Medulla oblongata (tissue), 1 donor: ENCODE data around the gene EPHA3.

Experiments
- DNase-seq: peaks from one replicate; pipeline ENCODE4 v3.0.0-alpha.2; 2015; ENCODE audit errors: extremely low spot score

EPHA3 gene

DNA sequence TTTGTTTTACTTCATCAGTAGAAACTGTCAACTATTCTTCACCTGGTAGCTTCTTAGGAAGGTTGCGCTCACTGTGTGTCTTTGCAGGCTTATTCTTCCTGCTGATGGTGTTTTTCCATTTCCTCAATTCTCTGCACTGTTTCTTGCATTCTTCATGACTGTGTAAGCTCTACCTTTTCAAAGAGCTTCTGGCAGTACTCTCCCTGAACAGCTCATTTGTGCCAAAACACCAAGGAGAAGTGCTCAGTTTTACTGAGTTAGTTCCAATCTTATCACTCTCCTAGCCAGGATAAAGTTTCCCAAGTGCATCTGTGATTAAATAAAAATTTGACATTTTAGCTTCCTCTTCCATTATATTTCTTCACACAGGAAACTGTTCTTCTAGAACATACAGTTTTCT lies 339.8 kb downstream of the EPHA3 start:
- DNase-seq = no peak

DNA sequence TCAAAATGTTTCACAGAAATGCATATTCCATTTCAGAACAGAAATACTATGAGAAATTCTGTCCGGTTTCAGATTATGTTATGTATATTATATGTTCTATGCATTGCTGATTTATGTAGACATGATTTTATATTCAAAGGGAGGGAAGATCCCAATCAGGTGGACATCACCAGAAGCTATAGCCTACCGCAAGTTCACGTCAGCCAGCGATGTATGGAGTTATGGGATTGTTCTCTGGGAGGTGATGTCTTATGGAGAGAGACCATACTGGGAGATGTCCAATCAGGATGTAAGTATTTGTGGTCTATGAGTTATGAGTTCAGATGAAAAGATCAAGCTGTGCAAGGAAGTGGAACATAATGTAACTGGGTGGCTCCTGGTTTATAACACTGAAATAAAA lies 341.7 kb downstream of the EPHA3 start:
- no peak for DNase-seq

- DNase-seq = no peak
Observed at GRCh38 chr3:89452066-89452465, 344.6 kb downstream of the EPHA3 start.

DNA sequence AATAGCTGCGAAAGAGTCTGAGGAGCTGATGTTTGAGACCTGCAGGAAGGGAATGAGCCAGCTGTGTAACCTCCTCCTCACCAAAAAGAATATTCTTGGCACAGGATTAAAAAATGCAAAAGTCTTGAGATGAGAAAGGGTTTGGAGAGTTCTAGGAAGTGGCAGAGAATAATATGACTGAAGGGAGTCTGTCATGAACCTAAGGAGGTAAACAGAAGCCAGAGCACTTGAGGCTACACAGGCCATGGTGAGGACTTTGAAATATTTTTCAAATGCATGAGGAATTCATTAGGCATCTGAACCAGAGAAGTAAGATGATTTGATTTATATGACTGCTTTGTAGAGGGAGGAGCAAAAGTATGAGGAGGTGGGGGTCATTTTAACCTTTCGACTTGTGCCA lies 347.8 kb downstream of the EPHA3 start:
- DNase-seq = no peak

DNA sequence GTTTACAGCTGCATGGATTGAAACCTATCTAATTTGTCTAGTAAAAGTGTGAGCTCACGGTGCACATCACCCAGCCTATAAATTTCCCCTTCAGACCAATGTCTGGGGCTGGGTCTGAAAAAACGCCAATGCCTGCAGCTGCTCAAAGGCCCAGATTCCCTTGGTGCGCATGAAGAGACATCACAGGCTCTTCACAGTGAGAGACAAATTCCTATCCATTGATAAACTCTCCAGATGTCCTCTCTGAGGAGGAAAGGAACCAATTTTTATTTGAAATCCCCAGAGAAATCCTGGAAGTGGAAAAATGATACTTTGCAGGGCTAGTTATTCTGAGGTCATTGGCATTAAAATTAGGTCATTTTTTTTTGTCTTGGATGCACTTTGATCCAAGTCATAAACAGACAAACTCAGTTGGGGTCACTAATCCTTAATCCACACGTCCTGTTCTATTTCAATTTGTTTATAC lies 360.5 kb downstream of the EPHA3 start:
- DNase-seq = no peak

GRCh38 chr3:89472101-89472500 lies 364.7 kb downstream of the EPHA3 start:
- no peak for DNase-seq

GRCh38 chr3:89474333-89475130 lies 367.1 kb downstream of the EPHA3 start:
- no peak for DNase-seq

DNA sequence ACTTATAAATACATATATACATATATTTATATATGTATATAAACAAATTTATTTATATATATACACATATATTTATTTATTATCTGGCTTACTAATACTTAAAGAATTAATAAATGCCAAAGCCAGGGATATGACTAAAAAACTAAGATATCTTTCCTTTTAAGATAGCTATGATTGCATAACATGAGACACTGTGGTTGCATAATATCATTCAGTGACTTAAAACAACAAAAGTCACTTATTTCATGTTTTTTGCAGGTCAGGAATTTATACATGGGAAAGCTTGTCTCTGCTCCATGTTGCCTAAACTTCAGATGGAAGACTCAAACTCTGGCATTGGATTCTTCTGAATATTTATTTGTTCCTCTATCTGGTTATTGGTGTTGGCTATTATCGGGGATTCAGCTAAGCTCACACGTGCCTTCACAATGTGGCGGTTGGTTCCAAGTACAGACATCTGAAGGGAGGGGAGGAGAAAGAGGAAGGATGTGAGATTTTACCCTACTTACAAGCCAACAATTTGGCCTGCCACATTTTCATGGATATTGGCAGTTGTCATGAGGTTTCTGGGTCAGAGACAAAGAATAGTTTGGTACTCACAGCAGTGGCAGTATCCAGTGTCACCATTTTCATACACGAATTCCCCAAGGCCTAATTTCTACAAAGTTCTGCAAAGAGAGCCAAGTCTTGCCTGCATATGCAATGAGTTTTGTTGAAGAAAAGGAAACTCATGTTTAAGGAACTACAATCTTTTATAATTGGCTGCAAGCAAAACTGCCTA lies 381.6 kb downstream of the EPHA3 start:
- no peak for DNase-seq

- no peak for DNase-seq
Observed at GRCh38 chr3:89490129-89490528, 382.7 kb downstream of the EPHA3 start.

- no peak for DNase-seq
Observed at GRCh38 chr3:89494734-89495133, 387.3 kb downstream of the EPHA3 start.

DNA sequence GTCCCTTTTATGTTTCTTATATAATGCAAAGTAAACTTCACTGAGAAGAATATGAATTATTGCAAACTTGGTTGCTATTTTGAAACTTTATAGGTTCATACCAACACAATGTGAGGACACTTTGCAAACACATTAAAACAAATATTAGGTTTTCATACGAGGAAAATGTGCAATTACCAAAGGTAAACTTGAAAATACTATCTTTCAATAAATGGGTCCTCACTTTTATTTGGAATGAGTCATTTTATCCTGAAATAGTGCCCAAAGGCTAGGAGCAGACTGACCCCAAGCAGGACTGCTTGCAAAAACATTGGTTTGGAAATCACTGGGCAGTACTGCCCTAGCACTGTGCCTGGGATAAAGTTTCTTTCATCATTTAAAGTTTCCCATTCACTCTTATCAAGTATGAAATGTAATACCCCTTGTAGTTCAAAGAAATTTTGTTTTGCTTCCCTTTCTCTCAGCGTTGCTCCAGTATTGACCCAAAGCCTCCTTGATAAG lies 396.5 kb downstream of the EPHA3 start:
- no peak for DNase-seq

DNA sequence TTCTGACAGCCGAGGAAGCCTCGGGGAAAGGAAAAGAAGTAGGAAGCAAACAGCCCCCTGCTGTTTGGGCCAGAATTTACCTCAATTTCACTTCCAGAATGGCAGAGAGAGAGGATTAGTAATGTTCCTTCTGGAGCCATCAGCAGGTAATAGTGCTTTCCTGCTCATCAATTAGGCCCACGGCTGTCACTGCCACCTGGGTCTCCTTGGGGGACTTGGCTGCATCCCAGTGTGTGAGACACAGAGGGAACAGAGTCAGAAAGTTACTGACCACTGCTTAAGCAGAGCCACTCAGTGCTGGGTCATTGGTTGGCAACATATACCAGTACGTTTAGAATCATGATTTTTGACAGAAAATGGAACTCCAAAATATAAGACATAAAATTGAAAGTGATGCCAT lies 397.0 kb downstream of the EPHA3 start:
- DNase-seq = no peak

DNA sequence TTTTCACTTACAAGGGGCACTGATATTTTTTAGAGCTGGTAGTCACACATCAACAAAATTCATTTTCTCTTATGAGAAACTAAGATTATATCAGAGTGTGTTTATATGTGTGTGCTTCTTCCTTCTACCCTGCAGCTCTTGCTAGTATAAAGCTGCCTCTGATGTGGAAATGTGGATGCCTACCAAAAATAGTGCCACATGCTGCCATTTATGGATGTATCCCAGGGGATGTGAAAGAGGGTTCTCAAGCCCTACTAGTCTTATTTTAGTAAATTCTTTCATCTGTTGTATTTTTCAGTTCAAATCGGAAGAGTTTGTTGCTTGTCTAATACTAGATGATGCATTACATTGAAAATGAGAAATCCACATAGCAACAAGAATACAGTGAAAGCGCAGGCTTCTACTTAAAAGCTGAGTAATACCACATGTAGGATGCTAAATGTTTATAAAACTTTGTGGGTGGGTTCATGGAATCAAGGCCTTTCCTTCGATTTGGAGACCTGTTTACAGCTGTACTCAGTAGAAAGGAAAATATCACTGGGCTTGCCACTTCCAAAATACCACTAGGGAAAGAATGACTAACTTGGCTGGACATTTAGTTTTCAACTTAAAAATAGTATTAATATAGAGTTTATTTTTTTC lies 399.2 kb downstream of the EPHA3 start:
- DNase-seq = no peak

GRCh38 chr3:89521328-89521727 lies 413.9 kb downstream of the EPHA3 start:
- DNase-seq = no peak

GRCh38 chr3:89522155-89522554 lies 414.7 kb downstream of the EPHA3 start:
- DNase-seq = no peak

DNA sequence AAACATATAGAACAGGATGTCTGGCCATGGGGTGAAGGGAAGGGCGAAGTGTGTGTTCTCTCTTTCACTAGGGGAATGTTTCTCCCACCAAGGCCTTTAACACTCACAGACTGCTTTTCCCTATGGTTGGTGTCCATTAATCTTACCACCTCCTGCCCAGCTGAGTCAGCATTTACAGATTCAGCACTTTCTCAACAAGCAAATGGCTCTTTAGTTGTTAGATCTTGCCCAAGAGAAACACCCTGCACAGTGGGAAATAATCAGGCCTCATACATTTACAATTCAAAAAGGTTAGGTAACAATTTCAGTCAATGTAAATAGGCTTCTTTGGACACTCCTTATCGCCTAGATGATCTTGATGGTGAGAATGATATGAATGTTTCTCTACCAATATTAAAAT lies 418.2 kb downstream of the EPHA3 start:
- DNase-seq = no peak

- no peak for DNase-seq
Observed at GRCh38 chr3:89527736-89528305, 420.4 kb downstream of the EPHA3 start.
